ENCODE data around the gene ZNHIT3.

ZNHIT3 gene

GRCh38 chr17:36511216-36511615, 24.7 kb downstream of the ZNHIT3 start:
- no peak for TF ChIP-seq CTCF (IDR thresholded peaks at IDR 0.05; ENCODE audit: low read depth, low read length, missing control alignments)
- H3K4me3 ChIP-seq (replicated peaks; ENCODE audit: low read depth, low read length): no peak overlapping the region
- DNase-seq (ENCODE audit: extremely low read depth, low read depth): no peak

- DNase-seq (ENCODE audit: extremely low read depth, low read depth): no peak
- H3K4me3 ChIP-seq (replicated peaks; ENCODE audit: low read depth, low read length): no peak overlapping the region
- no peak for TF ChIP-seq CTCF (IDR thresholded peaks at IDR 0.05; ENCODE audit: low read depth, low read length, missing control alignments)
Measured at GRCh38 chr17:36512641-36513040, 26.2 kb downstream of the ZNHIT3 start.

GRCh38 chr17:36514856-36515255, 28.4 kb downstream of the ZNHIT3 start:
- H3K4me3 ChIP-seq (replicated peaks; ENCODE audit: low read depth, low read length): no peak overlapping the region
- no peak for TF ChIP-seq CTCF (IDR thresholded peaks at IDR 0.05; ENCODE audit: low read depth, low read length, missing control alignments)
- DNase-seq (ENCODE audit: extremely low read depth, low read depth): no peak

DNA sequence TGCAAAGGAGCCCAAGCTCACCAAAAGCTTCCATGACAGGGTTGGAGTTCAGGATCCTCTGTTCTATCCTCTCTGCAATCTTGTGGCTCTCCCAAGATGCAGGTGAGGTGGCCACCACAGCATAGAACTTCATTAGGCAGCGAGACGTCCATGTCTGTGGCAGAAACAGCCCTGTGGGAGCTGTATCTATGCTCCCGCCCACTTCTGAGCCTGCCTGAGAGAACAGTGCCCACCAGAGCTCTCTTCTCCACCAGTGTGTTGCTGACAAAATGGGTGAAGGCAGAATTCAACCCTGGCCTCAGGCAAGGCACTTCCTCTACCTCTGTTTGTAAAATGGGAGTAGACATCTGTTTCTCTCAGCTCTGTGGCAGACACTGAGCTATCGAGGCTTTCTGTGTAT, 29.4 kb downstream of the ZNHIT3 start:
- DNase-seq (ENCODE audit: extremely low read depth, low read depth): no peak
- TF ChIP-seq CTCF (IDR thresholded peaks at IDR 0.05; ENCODE audit: low read depth, low read length, missing control alignments): no peak
- no peak overlapping the region for H3K4me3 ChIP-seq (replicated peaks; ENCODE audit: low read depth, low read length)

GRCh38 chr17:36523113-36523512, 36.6 kb downstream of the ZNHIT3 start:
- no peak for DNase-seq (ENCODE audit: extremely low read depth, low read depth)
- no peak for TF ChIP-seq CTCF (IDR thresholded peaks at IDR 0.05; ENCODE audit: low read depth, low read length, missing control alignments)
- no peak overlapping the region for H3K4me3 ChIP-seq (replicated peaks; ENCODE audit: low read depth, low read length)

- no peak for DNase-seq (ENCODE audit: extremely low read depth, low read depth)
- TF ChIP-seq CTCF (IDR thresholded peaks at IDR 0.05; ENCODE audit: low read depth, low read length, missing control alignments): no peak
- no peak overlapping the region for H3K4me3 ChIP-seq (replicated peaks; ENCODE audit: low read depth, low read length)
Measured at GRCh38 chr17:36524428-36524876, 38.0 kb downstream of the ZNHIT3 start.

DNA sequence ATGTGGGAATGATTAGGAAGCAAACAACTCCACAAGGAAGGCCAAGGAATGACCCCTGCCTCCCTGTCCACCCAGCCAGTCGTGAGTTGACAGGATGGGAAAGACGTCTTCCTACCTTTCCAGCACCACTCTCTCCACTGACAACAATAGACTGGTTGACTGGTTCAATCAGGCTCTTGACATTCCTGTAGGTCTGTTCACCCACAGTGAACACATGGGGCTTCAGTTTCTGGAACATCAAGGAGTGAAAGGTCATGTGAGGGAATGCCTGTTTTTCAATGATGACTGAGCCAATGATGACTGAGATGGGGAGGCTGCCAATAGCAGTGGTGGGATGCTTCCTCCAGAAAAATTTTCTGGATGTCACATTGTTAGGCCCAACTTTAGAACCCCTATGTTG, 38.6 kb downstream of the ZNHIT3 start:
- no peak overlapping the region for H3K4me3 ChIP-seq (replicated peaks; ENCODE audit: low read depth, low read length)
- no peak for TF ChIP-seq CTCF (IDR thresholded peaks at IDR 0.05; ENCODE audit: low read depth, low read length, missing control alignments)
- no peak for DNase-seq (ENCODE audit: extremely low read depth, low read depth)

All from HFF-Myc (cell line).